ENCODE results near the gene PGBD5.

GRCh38 chr1:230381049-230381467 lies 45.1 kb downstream of the PGBD5 start:
- TF ChIP-seq CTCF (IDR thresholded peaks at IDR 0.05 in 4 of 5, conservative IDR thresholded peaks at IDR 0.05 in 1 of 5) (no peak), POLR2A (IDR thresholded peaks at IDR 0.05) (no peak)
